Stimulated activated CD8-positive, alpha-beta memory T cell treated with anti-CD3 and anti-CD28 coated beads, Interleukin-12 subunit alpha, Interleukin-12 subunit beta, amount 100 ng/mL, for 24 hours (primary cell): ENCODE measurements around the gene G6PC3.
"Not testable (repeated sequence)": the region's sequence is repeated elsewhere in the genome, so short reads cannot be mapped to it uniquely, and the experiment has no call there.

Experiments
- DNase-seq: peaks from one replicate; pipeline ENCODE4 v3.0.0-alpha.2; 2020; ENCODE audit errors: extremely low read depth

The G6PC3 gene, protein sequence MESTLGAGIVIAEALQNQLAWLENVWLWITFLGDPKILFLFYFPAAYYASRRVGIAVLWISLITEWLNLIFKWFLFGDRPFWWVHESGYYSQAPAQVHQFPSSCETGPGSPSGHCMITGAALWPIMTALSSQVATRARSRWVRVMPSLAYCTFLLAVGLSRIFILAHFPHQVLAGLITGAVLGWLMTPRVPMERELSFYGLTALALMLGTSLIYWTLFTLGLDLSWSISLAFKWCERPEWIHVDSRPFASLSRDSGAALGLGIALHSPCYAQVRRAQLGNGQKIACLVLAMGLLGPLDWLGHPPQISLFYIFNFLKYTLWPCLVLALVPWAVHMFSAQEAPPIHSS

DNA sequence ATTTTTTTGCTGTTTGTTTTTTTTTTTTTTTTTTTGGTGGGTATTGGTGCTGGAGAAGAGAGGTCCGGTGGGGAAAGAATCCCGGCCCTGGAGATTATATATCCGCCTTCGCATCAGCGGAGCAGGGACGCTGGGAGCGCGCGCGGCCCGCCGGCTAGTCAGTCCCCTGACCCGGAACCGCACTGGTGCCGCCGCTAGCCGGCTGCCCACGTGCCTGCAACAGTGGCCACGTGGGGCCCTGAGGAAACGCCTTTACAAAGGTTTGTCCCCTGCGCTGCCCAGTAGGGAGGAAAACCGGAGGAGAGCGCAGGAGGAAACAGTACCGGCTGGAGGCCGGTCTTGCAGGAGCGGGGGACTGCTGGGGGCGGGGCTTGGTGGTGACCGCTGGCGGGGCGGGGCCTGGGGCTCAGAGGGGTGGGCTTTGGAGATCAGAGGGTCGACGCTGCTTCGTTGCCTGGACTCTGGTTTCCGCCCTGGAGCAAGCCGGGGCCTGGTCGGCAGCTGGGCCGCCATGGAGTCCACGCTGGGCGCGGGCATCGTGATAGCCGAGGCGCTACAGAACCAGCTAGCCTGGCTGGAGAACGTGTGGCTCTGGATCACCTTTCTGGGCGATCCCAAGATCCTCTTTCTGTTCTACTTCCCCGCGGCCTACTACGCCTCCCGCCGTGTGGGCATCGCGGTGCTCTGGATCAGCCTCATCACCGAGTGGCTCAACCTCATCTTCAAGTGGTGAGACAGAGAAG is at the start of gene G6PC3:
Gene G6PC3, plus strand, starts transcription at position 281 of the 743 bp plus-strand sequence. Its CDS starts 231 bp downstream, at position 512.
- peak; percentile 71 for DNase-seq

GRCh38 chr17:44021227-44021626 is 49.3 kb upstream of the G6PC3 start:
- DNase-seq, result not testable (repeated sequence)

DNA sequence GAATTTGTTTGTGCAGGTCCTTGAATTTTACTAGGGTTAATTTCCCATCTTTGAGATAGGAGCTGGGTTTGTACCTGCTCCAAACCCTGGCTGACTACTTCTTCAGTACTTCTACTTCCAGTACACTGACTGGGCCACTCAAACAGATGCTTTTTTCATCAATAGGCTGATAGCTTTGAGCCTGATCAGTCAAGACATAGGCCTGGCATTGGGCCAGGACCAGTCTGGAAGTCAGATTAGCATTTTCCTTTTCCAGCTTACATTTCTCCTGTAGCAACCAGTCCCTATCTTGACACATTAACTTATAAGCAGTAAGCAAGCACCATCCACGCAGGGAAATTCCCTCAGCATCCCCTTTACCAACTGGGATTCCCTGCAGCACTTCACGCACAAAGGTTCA is 48.3 kb upstream of the G6PC3 start:
- DNase-seq, result no peak

DNA sequence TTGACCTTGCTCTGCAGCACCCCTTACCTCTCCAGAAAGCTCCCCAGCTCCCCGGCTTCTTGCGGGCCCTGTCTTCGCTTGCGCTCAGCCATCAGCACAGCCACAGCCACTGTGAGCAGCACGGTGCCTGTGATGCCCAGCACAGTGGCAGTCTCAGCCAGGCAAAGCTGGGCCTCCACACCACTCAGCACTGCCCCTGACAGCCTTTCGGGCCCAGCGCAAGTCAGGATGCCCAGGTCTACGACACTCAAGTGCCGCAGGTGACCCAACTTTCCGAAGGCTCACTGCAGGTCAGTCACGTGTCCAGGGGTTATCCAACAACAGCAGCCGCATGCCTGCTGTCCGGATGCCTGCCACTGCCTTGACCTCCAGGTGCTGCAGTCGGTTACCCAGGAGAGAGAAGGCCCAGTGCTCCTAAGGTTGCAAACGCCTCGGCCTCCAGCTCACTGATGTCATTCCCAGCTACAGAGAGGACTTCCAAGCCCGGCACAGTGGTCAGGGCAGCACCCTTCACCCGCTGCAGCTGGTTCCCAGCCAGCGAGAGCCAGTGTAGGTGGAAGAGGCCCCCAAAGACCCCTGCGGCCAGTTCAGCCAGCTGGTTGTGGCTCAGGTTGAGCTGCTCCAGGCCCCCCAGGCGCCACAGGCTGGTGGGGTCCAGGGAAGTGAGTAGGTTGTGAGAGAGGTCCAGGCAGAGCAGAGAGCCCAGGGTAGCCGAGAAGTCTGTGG is 46.8 kb upstream of the G6PC3 start:
- no peak for DNase-seq

DNA sequence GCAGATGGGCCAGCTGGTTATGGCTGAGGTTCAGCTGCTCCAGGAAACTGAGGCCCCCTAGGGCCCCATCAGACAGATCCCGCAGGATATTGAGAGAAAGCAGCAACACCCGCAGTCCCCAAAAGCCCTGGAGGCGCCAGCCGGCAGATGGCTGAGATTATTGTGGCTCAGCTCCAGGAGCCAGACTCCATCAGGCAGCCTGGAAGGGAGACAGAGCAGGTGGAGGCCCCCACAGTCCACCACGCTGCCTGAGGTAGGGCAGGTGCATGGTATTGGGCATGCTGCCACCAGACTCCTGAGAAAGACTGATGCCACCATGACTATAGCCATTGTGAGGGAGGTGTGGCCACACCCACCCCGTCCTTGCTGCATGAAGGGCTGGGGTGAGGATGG is 46.3 kb upstream of the G6PC3 start:
- DNase-seq, result no peak

DNA sequence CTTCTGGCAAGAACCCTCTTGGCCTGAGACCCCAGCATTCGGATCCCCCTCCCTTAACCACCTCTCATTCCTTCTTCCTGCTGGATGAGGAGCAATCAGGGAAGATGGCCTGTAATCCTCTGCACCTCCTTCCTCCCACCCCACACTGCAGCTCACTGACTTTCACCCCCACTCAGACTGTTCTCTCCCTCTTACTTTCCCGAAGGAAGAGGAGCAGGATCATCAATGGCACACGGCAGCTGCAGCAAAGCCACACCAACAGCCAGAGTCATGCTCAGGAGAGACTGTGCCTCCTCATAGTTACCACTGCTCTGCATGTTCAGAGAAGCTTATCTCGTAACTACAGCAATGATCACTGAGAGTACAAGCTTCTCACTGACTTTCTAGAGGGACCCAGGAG is 45.7 kb upstream of the G6PC3 start:
- no peak for DNase-seq

- no peak for DNase-seq
These were observed 40.8 kb upstream of the G6PC3 start for GRCh38 chr17:44029736-44030135.

DNA sequence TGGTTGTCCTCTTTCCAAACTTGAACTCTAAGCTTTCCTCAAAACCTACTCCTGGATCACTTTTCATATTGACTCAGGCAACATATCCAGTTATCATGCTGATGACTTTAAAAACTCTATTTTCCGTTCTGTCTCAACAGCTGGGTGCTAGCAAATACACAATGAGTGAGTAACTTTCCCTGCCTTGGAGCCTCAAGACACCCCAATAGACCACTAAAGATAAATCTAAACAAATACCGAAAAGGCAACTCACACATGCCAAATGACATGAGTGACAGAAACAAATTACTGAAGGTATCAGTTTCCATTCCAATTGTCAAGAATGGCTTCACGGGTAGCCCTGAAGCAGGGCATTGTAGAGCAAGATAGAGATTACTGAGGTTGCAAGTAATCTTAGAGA is 40.1 kb upstream of the G6PC3 start:
- no peak for DNase-seq

DNA sequence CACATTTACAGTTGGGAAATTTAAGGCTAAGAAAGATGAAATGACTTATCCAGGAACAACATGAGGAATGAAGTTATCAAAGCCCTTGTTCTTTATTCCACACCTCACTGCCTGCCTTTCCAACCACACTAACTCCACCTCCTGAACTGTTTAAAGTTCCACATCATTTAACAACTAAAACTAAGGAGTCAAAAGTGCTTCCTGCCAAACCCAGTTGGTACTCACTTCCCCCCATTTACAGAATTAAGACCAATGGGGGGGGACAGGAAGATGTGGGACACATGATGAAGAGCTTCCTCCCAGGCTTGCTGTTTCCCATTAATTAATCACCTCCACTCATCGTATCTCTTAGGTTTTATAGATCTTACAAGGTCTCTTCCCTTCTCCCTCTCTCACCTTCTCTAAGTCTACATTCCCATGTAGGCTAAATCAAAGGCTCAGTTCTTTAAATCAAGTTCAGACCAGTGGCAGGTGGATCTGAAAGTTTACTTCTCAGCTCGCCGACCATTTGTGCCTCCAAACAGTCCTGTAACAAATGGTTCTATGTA is 36.6 kb upstream of the G6PC3 start:
- no peak for DNase-seq

GRCh38 chr17:44034688-44035087 is 35.8 kb upstream of the G6PC3 start:
- DNase-seq, result not testable (repeated sequence)

GRCh38 chr17:44037471-44037870 is 33.1 kb upstream of the G6PC3 start:
- DNase-seq, result no peak

- no peak for DNase-seq
These were observed 31.9 kb upstream of the G6PC3 start for GRCh38 chr17:44038604-44039011.

DNA sequence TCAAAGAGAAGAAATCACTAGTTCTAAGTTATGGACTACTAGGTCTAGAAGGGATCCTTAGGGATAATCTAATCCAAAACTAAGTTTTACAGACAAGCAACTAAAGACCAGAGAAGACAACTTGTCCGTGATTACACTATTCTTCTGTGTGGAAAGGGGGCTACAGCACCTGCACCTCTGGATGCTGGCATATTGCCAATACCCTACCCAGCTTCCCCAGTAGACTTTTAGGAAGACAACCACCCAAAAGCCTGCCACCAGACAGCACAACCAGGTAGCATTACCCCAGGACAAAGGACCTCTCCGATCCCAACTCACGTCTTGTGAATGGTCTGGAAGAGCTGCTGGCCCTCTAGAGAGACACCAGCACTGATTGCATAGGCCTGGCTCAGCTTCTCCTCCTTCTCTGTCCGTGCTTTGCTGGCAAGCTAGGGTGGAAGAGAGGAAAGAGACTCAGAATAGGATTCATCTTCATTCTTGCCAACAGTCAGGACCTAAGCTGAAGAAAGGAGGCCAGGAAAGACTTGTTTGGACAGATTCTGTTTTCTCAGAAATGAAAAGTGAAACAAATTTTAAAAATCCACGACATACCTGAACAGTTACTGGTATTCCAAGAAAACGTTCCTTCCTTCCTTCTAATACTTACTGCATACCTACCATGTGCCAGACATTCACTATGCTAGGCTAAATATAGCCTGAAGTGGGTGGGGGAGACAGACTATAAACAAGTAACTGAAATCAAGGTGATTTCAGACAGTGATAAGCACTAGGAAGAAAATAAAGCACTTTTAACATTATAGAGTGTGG is 30.5 kb upstream of the G6PC3 start:
- DNase-seq, result no peak

DNA sequence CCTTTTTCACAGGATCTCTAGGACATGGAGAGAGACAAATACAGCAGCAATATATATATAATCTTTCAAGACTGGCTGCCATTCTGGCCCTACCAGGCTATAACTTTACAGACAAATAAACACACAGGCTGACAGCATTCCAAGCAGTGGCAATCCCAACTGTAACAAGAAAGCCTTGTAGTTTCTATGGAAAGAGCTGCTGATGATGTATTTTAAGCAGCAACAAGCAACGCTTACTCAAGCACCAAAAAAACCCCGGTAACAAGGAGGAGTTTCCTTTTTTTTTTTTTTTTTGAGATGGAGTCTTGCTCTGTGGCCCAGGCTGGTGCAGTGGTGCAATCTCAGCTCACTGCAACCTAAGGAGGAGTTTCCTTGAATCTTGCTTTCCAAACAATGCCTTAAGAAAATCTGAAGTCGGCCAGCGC is 27.3 kb upstream of the G6PC3 start:
- DNase-seq, result no peak

- no peak for DNase-seq
These were observed 26.5 kb upstream of the G6PC3 start for GRCh38 chr17:44044071-44044470.

DNA sequence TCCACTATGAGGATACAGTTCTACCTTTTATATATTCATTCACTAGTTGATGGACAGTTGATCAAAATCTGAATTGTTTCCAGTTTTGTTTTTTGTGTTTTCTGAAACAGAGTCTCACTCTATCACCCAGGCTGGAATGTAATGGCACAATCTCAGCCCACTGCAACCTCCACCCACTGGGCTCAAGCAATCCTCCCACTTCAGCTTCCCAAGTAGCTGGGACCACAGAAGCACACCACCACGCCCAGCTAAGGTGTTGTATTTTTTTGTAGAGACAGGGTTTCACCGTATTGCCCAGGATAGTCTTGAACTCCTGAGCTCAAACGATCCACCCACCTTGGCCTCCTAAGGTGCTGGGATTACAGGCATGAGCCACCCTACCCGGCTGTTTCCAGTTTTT is 25.0 kb upstream of the G6PC3 start:
- no peak for DNase-seq

GRCh38 chr17:44046893-44047292 is 23.6 kb upstream of the G6PC3 start:
- not testable (repeated sequence) for DNase-seq

GRCh38 chr17:44049294-44050060 is 21.1 kb upstream of the G6PC3 start:
- no peak for DNase-seq

DNA sequence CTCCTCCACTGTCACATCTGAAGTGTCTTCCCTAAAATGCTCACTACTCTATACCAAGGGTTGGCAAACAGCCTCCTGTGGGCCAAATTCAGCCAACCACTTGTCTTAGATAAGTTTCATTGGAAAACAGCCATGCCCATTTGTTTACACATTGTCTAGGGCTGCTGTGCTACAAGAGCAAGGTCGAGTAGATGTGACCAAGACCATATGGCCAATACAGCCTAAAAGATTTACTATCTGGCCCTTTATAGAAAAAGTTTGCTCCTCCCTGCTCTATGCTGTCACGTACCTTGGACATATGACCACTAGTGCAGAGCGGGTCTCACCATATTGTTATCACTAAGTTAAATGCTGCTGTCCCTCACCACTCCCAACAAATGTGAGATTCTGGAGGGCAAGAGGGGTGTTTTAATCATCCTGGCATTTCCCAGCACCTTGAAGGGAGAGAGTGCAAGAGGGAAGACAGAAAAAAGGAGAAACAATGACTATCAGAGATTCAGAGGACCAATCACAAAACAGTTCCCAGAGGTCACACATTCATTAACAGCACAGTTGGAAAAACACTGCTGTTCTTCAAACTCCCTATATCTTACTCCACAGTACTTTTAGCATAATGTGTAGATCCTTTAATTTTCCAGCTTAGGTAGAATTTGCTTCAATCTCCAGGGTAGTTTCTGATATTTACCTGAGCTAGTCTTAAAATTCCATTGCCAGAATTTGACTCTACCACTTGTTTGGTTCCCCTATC is 17.2 kb upstream of the G6PC3 start:
- no peak for DNase-seq
